ENCODE data around the gene TMA7B. TPM values are rescaled to one million over a fixed set of nuclear protein-coding genes. Genes with fewer than 3 reads are reported as not detected.

Gene TMA7B
- polyA plus RNA-seq, 1 of the 3 experiments (the other 2 are of a cell fraction), result not detected

DNA sequence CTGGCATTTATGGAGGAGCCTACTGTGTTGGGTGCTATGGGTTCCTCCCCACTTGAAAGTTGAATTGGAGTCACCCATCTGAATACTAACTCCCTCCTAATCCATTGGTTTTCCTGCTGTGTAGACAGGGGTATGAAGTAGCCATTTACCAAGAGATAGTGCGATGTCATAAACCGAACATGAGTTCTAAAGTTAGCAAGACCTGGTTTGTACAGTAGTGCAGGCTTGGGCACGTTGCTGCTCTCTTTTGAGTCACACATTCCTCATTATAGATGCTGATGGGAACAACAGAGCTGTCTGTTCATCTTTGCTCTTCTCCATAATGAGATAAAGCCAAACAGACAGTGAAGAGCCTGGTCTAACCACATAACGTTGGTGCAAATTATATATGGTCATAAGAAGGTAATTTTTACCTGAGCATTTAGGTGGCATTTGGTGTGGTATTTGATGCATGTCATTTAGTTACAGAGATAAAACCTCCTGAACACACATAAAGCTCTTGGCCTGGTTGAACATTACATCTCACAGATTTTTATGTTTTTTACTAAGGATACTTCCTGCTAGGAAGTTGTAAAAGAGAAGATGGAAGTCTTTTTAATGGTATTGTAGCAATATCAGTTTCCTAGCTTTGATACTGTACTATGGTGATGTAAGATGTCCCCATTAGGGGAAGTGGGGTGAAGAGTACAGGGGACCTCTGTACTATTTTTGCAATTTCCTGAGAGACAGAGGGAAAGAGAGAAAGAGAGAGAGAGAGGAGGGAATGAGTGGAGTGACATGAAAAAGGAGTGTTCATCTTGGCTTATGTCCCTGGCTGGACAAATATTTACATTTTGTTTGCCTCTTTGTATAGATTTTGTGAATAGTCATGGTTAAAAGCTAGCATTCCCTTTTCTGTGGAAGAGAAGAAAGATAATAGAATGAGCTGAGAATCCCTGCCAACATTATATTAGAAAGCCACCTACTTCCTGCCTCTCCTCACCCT, 31.4 kb upstream of the TMA7B start:
- Histone ChIP-seq H3K4me1 (ENCODE audit: control insufficient read depth in 1 of 2, insufficient read depth in 2 of 2, low read depth in 1 of 2, low read length in 1 of 2) (no peaks in the 10 kb centered on the region), H3K4me3 (ENCODE audit: low read depth in 2 of 2, low read length in 1 of 2) (no peak overlapping the region), H3K79me2 (ENCODE audit: insufficient read depth) (no peaks in the 10 kb centered on the region), H3F3A (replicated peaks; ENCODE audit: insufficient read depth) (no peaks in the 10 kb centered on the region), H3K27ac (ENCODE audit: low read depth in 2 of 2, low read length in 1 of 2) (no peak overlapping the region), H3K9me3 (no peaks in the 10 kb centered on the region), H4K20me1 (ENCODE audit: insufficient read depth) (no peaks in the 10 kb centered on the region), H3K4me2 (no peak overlapping the region), H2AFZ (ENCODE audit: low read depth) (no peak overlapping the region), H3K9me2 (no peaks in the 10 kb centered on the region), H3K36me3 (replicated peaks in 1 of 2; ENCODE audit: control insufficient read depth in 1 of 2, insufficient read depth in 2 of 2, low read length in 1 of 2) (no peaks in the 10 kb centered on the region), H3K9ac (no peak overlapping the region), H3K27me3 (ENCODE audit: insufficient read depth) (no peaks in the 10 kb centered on the region)
- CTCF ChIA-PET, result no interaction called here
- 21% methylated on average over 2 of the region's 4 CpGs for WGBS (ENCODE audit: low lambda C conversion rate)
- TF ChIP-seq TEAD4 (IDR thresholded peaks at IDR 0.05; ENCODE audit: borderline replicate concordance, insufficient read depth) (no peak), SMC3 (IDR thresholded peaks at IDR 0.05; ENCODE audit: low read depth, low read length) (no peak)
- TF ChIP-seq, protein P1, sequence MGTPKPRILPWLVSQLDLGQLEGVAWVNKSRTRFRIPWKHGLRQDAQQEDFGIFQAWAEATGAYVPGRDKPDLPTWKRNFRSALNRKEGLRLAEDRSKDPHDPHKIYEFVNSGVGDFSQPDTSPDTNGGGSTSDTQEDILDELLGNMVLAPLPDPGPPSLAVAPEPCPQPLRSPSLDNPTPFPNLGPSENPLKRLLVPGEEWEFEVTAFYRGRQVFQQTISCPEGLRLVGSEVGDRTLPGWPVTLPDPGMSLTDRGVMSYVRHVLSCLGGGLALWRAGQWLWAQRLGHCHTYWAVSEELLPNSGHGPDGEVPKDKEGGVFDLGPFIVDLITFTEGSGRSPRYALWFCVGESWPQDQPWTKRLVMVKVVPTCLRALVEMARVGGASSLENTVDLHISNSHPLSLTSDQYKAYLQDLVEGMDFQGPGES (IDR thresholded peaks at IDR 0.05; ENCODE audit: low read depth, low read length), result no peak
- POLR2A ChIA-PET, result no interaction called here
- no peak for DNase-seq

DNA sequence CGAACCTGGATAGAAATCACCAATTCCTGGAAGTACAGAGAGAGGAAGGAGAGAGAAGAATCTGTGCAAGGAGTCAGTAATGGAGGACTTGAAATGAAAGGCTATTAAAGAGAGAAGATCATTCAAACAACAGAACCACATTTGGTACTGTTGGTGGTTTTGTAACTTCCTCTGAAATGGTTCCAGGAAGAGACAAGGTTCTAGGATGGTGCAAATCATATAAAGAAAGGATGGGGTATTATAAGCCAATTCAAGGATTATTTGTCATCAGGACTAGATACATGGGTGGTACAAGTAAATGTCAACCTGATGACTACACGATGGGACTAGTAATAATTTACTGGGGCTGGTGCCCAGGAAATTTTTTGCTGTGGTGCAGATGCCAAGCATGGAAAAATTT, 28.9 kb upstream of the TMA7B start:
- Histone ChIP-seq H3K9me3 (no peaks in the 10 kb centered on the region), H3F3A (replicated peaks; ENCODE audit: insufficient read depth) (no peaks in the 10 kb centered on the region), H3K9me2 (no peaks in the 10 kb centered on the region), H3K79me2 (ENCODE audit: insufficient read depth) (no peaks in the 10 kb centered on the region), H4K20me1 (ENCODE audit: insufficient read depth) (no peaks in the 10 kb centered on the region), H3K4me2 (no peak overlapping the region), H2AFZ (ENCODE audit: low read depth) (no peak overlapping the region), H3K4me3 (ENCODE audit: low read depth in 2 of 2, low read length in 1 of 2) (no peak overlapping the region), H3K36me3 (replicated peaks in 1 of 2; ENCODE audit: control insufficient read depth in 1 of 2, insufficient read depth in 2 of 2, low read length in 1 of 2) (no peaks in the 10 kb centered on the region), H3K9ac (no peak overlapping the region), H3K27me3 (ENCODE audit: insufficient read depth) (no peaks in the 10 kb centered on the region), H3K4me1 (ENCODE audit: control insufficient read depth in 1 of 2, insufficient read depth in 2 of 2, low read depth in 1 of 2, low read length in 1 of 2) (no peaks in the 10 kb centered on the region), H3K27ac (ENCODE audit: low read depth in 2 of 2, low read length in 1 of 2) (no peak overlapping the region)
- POLR2A ChIA-PET, result no interaction called here
- DNase-seq, result no peak
- no peak for TF ChIP-seq RCOR1 (IDR thresholded peaks at IDR 0.05; ENCODE audit: low read length)
- TF ChIP-seq YY1 (IDR thresholded peaks at IDR 0.05; ENCODE audit: low read depth), result no peak
- TF ChIP-seq GABPA (IDR thresholded peaks at IDR 0.05; ENCODE audit: low read depth), result no peak
- TF ChIP-seq MEF2A (IDR thresholded peaks at IDR 0.05; ENCODE audit: borderline replicate concordance, low read depth), result no peak
- TF ChIP-seq JUND (IDR thresholded peaks at IDR 0.05), result no peak
- TF ChIP-seq, protein P2, sequence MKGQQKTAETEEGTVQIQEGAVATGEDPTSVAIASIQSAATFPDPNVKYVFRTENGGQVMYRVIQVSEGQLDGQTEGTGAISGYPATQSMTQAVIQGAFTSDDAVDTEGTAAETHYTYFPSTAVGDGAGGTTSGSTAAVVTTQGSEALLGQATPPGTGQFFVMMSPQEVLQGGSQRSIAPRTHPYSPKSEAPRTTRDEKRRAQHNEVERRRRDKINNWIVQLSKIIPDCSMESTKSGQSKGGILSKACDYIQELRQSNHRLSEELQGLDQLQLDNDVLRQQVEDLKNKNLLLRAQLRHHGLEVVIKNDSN (IDR thresholded peaks at IDR 0.05; ENCODE audit: borderline replicate concordance, low read depth), result no peak
- TF ChIP-seq MXI1 (IDR thresholded peaks at IDR 0.05; ENCODE audit: low read depth, low read length), result no peak
- TF ChIP-seq FOXJ3 (CRISPR knock-in tag; IDR thresholded peaks at IDR 0.05), result no peak
- TF ChIP-seq, protein P3, sequence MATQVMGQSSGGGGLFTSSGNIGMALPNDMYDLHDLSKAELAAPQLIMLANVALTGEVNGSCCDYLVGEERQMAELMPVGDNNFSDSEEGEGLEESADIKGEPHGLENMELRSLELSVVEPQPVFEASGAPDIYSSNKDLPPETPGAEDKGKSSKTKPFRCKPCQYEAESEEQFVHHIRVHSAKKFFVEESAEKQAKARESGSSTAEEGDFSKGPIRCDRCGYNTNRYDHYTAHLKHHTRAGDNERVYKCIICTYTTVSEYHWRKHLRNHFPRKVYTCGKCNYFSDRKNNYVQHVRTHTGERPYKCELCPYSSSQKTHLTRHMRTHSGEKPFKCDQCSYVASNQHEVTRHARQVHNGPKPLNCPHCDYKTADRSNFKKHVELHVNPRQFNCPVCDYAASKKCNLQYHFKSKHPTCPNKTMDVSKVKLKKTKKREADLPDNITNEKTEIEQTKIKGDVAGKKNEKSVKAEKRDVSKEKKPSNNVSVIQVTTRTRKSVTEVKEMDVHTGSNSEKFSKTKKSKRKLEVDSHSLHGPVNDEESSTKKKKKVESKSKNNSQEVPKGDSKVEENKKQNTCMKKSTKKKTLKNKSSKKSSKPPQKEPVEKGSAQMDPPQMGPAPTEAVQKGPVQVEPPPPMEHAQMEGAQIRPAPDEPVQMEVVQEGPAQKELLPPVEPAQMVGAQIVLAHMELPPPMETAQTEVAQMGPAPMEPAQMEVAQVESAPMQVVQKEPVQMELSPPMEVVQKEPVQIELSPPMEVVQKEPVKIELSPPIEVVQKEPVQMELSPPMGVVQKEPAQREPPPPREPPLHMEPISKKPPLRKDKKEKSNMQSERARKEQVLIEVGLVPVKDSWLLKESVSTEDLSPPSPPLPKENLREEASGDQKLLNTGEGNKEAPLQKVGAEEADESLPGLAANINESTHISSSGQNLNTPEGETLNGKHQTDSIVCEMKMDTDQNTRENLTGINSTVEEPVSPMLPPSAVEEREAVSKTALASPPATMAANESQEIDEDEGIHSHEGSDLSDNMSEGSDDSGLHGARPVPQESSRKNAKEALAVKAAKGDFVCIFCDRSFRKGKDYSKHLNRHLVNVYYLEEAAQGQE (IDR thresholded peaks at IDR 0.05; ENCODE audit: low read depth, low read length), result no peak
- TF ChIP-seq, protein P4, sequence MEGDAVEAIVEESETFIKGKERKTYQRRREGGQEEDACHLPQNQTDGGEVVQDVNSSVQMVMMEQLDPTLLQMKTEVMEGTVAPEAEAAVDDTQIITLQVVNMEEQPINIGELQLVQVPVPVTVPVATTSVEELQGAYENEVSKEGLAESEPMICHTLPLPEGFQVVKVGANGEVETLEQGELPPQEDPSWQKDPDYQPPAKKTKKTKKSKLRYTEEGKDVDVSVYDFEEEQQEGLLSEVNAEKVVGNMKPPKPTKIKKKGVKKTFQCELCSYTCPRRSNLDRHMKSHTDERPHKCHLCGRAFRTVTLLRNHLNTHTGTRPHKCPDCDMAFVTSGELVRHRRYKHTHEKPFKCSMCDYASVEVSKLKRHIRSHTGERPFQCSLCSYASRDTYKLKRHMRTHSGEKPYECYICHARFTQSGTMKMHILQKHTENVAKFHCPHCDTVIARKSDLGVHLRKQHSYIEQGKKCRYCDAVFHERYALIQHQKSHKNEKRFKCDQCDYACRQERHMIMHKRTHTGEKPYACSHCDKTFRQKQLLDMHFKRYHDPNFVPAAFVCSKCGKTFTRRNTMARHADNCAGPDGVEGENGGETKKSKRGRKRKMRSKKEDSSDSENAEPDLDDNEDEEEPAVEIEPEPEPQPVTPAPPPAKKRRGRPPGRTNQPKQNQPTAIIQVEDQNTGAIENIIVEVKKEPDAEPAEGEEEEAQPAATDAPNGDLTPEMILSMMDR (IDR thresholded peaks at IDR 0.05), result no peak
- WGBS (ENCODE audit: low lambda C conversion rate), result 9% methylated on average over 2 of the region's 2 CpGs
- CTCF ChIA-PET, result no interaction called here
